Measurements from ENCODE around the gene LMO4. TPM values are rescaled to one million over a fixed set of nuclear protein-coding genes. Genes with fewer than 3 reads are reported as not detected.
A peak's percentile ranks its signal among the peaks of the same experiment; 100 is the strongest.

The LMO4 gene
- total RNA-seq, 2 donors from 2014 or later: 43.2 to 50.6 TPM

- ATAC-seq (no peak), DNase-seq (no peak)
- intact Hi-C loops (cut with DNase I): no loop called here
Measured at GRCh38 chr1:87318806-87319205, 9.9 kb upstream of the LMO4 start.

DNA sequence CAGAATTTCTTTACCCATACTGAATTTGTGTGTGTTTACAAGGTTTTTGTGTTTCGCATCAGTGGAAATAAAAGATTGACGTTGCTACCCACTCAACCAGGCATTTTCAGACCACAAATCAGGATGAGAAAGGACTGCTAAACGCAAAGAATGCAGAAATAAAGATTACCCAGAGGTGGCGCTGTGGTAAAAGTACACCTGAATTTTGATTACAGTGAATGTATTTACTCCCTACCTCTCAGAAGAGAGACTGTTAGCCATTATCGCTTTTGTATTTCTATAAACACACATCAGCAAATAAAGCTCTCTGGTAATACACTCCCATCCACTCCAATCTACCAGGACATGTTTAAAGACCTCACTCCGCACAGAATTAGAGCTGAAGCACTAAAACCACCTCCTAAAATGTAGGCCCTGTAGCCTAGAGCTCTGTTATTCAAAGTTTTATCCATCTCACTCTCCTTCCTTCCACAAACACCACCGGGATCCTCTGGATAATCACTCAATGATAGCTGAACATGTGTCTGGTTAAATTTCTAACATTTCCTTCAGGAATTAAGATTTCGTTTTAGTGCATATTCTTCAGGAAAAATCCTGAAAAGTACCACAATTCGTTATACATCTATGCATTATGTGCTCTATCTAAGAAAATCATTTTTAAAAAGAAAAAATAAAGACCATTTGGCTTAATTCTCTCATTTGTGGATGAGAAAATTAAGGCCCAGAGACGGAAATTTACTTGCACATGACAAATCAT lies 2.5 kb upstream of the LMO4 start:
- no peak for ATAC-seq
- DNase-seq: no peak
- intact Hi-C loops (cut with DNase I): loop anchor here (2.0 to 10.0 kb wide), 3 partner anchors 627 to 735 kb away; no protein-coding TSS in a partner anchor

- intact Hi-C loops (cut with DNase I): loop anchor here (2.0 to 10.0 kb wide), 3 partner anchors 625 to 733 kb away; no protein-coding TSS in a partner anchor
- DNase-seq (no peak), ATAC-seq (no peak)
Measured at GRCh38 chr1:87327376-87328271, 1.1 kb upstream of the LMO4 start.

DNA sequence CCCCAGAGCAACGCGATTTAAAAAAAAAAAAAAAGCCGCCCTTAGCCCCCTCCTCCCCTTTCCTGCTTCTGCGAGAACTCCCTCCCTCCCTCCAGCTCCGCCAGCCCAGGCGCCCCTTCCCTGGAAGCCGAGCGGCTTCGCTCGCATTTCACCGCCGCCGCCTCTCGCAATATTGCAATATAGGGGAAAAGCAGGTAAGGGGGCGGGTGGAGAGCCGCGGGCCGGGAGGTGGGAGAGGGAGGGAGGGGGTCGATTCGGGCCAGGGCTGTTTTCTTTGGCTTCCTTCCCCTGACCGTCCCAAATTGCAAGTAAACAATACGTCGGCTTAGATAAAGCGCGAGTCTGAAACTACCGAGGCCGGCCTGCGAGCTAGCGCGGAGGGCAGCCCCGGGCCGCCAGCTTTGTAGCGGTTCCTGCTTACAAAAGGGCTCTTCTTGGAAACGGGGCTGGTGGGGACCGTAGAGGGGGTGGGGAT lies 408 bp downstream of the LMO4 start:
- DNase-seq (peak; percentile 54), ATAC-seq (peak; percentile 8 to 14)
- intact Hi-C loops (cut with DNase I): loop anchor here in 1 of 2 donors (10.0 kb wide), 1 partner anchor 626 kb away; no protein-coding TSS in a partner anchor

- DNase-seq (no peak), ATAC-seq (no peak)
- intact Hi-C loops (cut with DNase I): loop anchor here (10.0 kb wide), 2 partner anchors 355 to 625 kb away; no protein-coding TSS in a partner anchor
Measured at GRCh38 chr1:87329526-87330056, 911 bp downstream of the LMO4 start.

DNA sequence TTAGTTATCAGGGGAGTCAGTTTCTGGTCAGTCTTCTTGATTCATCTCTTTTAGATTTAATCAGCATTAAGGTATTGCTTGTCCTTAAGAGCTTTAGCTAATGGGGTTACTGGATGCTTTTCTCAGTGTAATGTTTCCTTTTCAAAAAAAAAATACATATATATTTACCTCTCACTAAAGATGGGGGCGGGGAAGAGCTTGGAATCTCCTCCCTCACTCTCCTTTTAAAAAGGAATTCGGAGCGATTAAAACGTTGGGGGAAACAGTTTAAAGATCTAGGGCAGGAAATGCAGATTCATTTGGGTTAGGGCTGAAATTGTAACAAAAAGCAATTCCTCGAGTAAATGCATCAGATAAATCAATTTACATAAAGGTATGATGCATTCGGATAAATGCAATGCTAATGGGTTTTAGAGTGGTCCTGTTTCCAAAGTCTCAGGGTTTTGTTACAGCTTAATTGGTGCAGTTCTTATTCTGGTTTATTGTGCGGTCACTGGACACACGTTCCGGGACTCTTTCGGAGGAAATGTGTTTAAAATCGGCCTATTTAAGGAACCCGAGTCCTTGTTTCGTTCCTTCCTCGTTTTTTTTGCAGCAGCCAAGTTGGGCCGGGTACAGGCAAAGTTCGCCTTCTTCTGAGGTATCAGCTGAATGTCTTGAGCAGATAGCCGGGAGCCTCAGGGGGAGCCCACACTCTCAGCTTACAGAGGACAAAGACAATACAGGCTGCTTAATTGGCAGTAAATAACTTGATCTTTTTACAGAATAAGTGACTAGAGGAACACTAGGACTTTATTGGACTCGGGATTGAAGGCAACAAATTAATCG lies 1.6 kb downstream of the LMO4 start:
- ATAC-seq: no peak
- intact Hi-C loops (cut with DNase I): loop anchor here in 1 of 2 donors (10.0 kb wide), 1 partner anchor 355 kb away; no protein-coding TSS in a partner anchor
- peak; percentile 24 for DNase-seq

GRCh38 chr1:87330885-87331364 lies 2.2 kb downstream of the LMO4 start:
- ATAC-seq (no peak), DNase-seq (no peak)
- intact Hi-C loops (cut with DNase I): loop anchor here in 1 of 2 donors (10.0 kb wide), 1 partner anchor 354 kb away; no protein-coding TSS in a partner anchor

GRCh38 chr1:87331365-87332241 lies 2.9 kb downstream of the LMO4 start:
- DNase-seq (peak; percentile 85), ATAC-seq (peak; percentile 46 to 64)
- intact Hi-C loops (cut with DNase I): loop anchor here in 1 of 2 donors (10.0 kb wide), 1 partner anchor 353 kb away; no protein-coding TSS in a partner anchor

- ATAC-seq: no peak
- intact Hi-C loops (cut with DNase I): loop anchor here in 1 of 2 donors (10.0 kb wide), 1 partner anchor 351 kb away; no protein-coding TSS in a partner anchor
- no peak for DNase-seq
Measured at GRCh38 chr1:87333692-87334347, 5.1 kb downstream of the LMO4 start.

- ATAC-seq (peak; percentile 2 to 3), DNase-seq (peak; percentile 27)
- intact Hi-C loops (cut with DNase I): loop anchor here in 1 of 2 donors (10.0 kb wide), 1 partner anchor 350 kb away; no protein-coding TSS in a partner anchor
Measured at GRCh38 chr1:87334351-87335174, 5.9 kb downstream of the LMO4 start.

DNA sequence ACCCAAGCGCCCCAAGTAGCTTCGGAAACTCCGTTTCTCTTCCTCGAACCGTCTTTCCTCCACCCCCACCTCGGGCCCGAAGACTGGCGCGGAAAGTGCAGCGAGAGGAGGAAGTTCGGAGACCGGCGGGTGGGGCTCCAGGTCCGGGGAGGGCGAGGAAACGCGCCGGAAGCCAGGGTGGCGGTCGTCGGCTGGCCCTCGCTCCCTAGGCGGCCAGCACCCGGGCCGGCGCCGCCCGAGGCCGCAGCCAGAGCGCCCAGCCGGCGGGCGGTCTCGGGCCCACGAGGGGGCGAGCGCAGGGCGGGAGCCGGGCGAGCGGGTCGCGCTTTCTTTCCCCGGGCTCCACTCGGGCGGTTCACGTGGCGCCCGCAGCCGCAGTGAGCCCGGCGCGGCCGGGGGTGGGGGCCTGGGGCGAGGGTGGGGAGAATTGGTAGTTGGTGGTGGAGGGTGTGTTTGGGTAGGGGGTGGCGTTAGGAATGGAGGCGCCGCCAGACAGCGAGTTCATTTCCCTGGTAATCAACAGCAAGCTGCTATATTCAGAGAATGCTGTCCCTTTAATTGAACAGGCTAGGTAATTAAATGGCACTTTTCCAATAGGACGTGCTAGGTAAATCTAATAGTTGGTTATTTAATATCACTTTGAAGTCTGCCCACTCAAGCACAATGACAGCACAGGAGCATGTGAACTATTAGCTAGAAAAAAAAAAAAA lies 6.7 kb downstream of the LMO4 start:
- intact Hi-C loops (cut with DNase I): loop anchor here in 1 of 2 donors (10.0 kb wide), 1 partner anchor 349 kb away; no protein-coding TSS in a partner anchor
- peak; percentile 81 for DNase-seq
- ATAC-seq: peak; percentile 62 to 65

DNA sequence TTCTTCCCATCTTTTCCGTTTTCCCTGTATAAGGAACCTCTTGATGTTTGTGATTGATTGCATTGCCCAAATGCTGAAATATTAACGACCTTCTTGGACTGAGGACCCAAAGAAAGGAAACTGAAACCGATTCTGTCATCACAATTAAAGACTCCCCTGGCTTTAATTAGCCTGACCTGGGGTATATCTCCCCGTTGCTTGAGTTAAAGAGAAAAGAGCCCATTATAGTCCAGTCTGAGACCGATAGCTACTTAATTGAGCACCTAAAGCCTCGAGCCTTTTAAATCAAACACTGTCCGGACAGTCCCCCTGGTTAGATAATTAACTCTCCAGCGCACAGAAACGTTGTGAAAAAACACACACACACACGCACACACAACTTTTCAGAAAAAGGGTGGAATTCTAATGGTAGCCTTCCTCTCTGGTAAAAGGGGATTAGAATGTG lies 8.0 kb downstream of the LMO4 start:
- ATAC-seq: no peak
- no peak for DNase-seq
- intact Hi-C loops (cut with DNase I): loop anchor here in 1 of 2 donors (10.0 kb wide), 1 partner anchor 348 kb away; no protein-coding TSS in a partner anchor

GRCh38 chr1:87337606-87338005 lies 8.9 kb downstream of the LMO4 start:
- intact Hi-C loops (cut with DNase I): loop anchor here in 1 of 2 donors (10.0 kb wide), 1 partner anchor 347 kb away; no protein-coding TSS in a partner anchor
- ATAC-seq (no peak), DNase-seq (no peak)

GRCh38 chr1:87338566-87338965 lies 9.9 kb downstream of the LMO4 start:
- ATAC-seq: no peak
- intact Hi-C loops (cut with DNase I): loop anchor here in 1 of 2 donors (10.0 kb wide), 1 partner anchor 346 kb away; no protein-coding TSS in a partner anchor
- DNase-seq: no peak

DNA sequence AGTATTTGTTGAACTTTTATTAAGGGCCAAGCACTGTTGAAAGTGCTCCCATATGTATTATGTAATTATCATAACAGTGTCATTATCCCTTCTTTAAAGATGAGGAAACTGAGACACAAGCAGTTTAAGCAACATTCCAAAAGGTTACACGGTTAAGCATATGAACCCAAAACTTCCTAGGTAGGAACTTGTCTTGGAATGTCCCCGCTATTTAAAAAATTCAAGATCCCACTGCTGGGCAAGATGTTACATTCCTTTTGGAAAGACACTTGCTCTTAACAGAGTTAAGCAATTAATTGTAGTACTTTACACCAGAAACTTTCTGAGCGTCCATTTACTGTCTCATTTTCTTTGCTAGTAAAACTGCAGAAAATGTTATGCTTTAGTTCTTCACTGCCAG lies 15.6 kb downstream of the LMO4 start:
- ATAC-seq (no peak), DNase-seq (no peak)
- intact Hi-C loops (cut with DNase I): no loop called here

Measured in left cardiac atrium (tissue), 4 donors.